Superior temporal gyrus (tissue), 1 donor: ENCODE results near the gene SSBP2.
"Not testable (repeated sequence)": the region's sequence is repeated elsewhere in the genome, so short reads cannot be mapped to it uniquely, and the experiment has no call there.

Experiments
- DNase-seq: peaks from one replicate; pipeline ENCODE4 v3.0.0-alpha.2; 2016; ENCODE audit errors: extremely low spot score

The SSBP2 gene

GRCh38 chr5:81592085-81592484 lies 158.8 kb downstream of the SSBP2 start:
- DNase-seq, result not testable (repeated sequence)

DNA sequence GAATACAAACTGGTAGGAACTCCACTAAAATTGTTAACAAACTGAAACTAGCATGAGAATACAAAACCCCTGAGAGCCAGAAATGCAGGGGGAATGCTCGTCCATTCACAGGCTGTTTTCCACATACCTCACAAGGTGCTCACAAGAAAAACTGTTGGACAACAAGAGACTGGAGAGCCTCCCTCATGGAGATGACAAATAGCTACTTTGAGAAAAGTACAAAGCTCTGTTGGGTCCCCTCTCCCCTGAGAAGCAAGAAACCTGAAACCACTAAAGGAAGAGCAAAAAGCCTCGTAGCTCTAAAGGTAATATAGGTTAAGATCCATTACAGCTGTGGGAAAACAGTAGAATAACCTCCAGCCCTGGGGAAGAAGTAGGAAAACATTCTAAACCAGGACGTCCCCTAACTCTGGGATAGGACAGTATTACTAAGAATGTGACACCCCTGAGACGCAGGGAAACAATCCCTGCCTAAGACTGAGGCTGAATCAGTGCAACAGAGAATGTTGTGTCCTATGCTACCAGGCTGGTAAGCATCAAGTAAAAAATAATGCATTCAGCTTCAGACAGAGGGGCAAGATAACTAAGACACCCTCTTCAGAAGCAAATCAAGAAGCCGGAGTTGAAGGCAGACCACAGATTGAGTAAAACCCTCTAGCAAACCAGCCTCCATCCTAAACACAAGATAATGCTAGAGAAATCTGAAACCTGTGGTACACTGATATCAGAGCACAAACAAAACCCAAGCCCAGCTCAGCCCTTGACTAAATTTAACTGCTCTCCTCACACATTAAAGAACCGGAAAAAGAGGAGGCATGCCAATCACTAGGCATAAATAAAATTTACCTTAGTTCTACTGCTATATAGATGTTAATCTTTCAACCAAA lies 160.2 kb downstream of the SSBP2 start:
- DNase-seq, result no peak

DNA sequence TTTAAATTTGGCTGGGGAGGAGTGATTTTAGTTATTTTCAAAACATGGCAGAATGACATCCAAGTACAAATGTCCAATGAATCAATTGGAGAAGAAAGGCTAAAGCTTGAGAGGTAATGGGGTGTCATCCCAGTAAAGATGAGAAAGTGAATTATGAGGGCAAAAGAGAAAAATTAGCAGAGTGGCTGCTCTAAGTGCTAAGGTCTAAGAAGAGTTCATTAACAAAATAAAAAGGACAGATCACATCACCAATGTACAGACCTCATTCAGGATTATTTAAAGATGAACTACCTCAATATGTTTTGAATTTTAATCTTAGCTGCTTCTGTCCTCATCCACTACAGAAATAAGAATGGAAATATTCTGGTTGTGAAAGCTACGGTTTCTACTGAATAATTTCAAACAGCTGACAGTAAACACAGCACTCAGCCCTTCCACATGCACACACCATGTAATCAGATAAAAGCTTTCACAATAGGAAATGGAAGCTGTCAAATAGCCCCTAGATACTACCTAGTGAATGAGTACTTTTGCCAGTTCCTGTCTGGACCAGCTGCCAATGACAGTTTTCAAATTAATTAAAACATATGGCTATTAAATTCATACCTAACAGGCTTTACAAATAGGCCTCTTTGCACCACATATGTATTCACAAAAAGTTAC lies 171.5 kb downstream of the SSBP2 start:
- no peak for DNase-seq

GRCh38 chr5:81577091-81577490 lies 173.8 kb downstream of the SSBP2 start:
- DNase-seq, result no peak

GRCh38 chr5:81575924-81576323 lies 175.0 kb downstream of the SSBP2 start:
- DNase-seq, result no peak

DNA sequence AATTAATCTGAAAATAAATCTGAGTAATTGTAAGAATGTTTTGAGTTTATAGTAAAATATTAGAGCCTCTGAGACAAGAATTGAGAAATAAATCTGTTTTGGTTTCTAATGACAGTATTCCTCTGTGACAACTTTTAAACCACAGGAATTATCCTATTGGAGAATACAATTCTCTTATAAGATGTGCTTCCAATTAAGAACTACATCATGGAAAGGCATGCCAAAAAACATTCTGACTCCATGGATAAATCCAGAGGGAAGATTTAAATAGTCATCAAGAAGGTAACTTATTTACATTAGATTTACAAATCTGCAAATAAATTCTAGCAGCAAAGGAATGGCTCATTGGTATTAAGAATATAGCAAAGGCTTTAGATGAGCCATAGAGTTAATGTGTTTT lies 178.7 kb downstream of the SSBP2 start:
- no peak for DNase-seq

DNA sequence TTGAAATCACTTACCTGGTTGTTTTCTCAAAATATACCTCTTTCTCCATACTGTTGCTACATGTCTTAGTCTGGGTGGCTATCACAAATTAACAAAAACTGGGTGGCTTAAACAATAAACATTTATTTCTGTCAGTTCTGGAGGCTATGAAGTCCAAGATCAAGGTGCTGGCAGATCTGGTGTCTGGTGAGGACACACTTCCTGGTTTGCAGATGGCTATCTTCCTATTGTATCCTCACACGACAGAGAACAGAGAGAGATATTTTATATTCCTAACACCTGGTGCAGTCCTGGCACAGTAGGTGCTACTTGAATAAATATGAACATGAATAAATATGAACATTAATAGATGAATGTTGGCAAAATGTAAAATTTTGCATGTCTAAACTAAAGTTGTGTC lies 192.7 kb downstream of the SSBP2 start:
- no peak for DNase-seq

GRCh38 chr5:81556809-81557208 lies 194.1 kb downstream of the SSBP2 start:
- no peak for DNase-seq

GRCh38 chr5:81555865-81556264 lies 195.0 kb downstream of the SSBP2 start:
- no peak for DNase-seq

DNA sequence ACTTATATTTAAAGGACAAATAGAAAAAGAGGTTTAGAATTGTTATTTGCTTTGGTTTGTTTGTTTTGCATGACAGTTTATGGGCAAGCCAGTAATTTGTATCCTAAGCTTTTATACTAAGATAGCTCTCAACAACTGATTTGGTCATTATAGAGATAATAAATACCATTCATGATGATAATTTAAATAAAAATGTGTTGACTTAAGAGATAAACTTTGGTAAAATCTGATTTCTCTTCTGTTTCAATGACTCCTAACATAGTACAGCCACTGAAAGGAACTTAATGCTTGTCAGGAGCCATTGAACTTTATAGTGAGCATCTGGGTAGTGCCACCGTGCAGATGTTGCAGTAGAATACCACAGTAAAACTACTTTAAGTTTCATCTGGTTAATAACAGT lies 196.2 kb downstream of the SSBP2 start:
- DNase-seq, result no peak

GRCh38 chr5:81553567-81554212 lies 197.2 kb downstream of the SSBP2 start:
- no peak for DNase-seq

DNA sequence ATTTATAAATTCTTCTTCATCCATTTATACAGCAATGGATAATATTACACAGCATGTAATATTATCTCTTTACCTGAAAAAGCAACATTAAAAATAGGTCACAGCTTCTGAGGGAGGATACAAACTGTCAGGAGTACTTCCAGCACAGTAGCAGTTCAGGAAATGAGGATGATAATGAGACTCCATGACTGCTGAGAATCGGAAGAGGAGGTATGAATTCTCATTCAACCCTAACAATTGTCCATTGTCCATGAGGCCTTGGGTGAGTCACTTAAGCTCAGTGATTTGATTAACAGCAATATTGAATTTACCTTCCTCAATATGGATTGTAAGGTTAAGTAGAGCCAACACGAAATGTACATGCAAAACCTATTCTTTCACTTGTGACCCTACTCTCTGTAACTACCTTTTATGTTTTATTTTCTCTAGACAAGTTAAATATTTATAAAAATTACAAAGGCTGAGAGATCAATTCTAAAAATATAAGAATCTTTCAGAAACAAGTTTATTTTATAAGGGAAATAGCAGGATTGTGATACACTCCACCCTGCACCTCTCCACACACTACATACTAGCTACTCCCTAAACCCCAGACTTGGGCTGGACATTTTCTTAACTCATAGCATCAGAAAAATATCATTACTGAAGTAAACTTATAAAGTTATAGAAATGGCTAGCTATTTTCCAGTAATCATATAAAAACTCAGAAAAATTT lies 197.9 kb downstream of the SSBP2 start:
- DNase-seq, result no peak

DNA sequence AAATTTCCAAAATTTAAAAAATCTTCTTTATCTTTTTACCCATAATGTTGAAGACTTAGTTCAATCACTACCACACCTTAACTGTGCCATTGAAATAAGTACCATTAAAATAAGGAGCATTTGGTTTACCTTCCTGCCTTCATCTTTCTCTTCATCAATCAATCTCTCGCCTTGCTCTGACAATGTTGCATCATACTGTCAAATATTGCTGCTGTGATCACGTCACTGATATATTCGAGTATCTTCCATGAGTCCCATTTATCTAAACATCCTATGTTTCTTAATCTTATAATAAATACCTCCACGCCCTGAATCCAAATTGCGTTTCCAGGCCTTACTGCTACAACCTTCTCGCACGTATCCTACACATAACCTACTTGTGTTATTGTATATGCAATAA lies 201.8 kb downstream of the SSBP2 start:
- no peak for DNase-seq

DNA sequence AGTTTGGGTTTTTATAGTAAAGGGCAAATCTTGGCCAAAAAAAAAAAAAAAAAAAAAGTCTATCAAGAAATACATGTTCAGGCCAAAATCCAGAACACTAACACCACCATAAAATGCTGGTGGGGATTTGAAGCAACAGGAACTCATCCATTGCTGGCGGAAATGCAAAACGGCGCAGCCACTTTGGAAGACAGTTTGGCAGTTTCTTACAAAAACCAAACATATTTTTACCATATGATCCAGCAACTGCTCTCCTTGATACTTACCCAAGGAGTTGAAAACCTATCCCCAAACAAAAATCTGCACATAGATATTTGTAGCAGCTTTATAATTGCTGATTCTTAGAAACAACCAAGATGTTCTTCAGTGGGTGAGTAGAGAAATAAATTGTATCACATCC lies 203.9 kb downstream of the SSBP2 start:
- DNase-seq, result no peak

DNA sequence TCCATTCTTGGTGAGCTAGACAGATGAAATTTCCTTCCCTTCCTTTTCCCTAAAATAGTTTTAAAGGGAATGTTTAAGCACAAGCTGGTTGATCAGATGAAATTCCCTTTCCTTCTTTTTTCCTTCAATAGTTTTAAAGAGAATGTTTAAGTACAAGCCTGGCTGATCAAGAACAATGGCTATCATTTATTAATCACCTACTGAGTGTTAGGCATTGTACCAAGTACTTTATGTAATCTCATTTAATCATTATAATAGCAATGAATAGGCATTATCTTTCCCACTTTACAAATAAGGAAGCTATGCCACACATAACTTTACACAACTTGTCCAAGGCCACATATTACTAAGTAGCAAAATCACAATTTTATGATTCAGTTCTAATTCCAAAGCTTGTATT lies 205.0 kb downstream of the SSBP2 start:
- no peak for DNase-seq

GRCh38 chr5:81544351-81545018 lies 206.4 kb downstream of the SSBP2 start:
- DNase-seq, result no peak

GRCh38 chr5:81542242-81542641 lies 208.7 kb downstream of the SSBP2 start:
- DNase-seq, result no peak

DNA sequence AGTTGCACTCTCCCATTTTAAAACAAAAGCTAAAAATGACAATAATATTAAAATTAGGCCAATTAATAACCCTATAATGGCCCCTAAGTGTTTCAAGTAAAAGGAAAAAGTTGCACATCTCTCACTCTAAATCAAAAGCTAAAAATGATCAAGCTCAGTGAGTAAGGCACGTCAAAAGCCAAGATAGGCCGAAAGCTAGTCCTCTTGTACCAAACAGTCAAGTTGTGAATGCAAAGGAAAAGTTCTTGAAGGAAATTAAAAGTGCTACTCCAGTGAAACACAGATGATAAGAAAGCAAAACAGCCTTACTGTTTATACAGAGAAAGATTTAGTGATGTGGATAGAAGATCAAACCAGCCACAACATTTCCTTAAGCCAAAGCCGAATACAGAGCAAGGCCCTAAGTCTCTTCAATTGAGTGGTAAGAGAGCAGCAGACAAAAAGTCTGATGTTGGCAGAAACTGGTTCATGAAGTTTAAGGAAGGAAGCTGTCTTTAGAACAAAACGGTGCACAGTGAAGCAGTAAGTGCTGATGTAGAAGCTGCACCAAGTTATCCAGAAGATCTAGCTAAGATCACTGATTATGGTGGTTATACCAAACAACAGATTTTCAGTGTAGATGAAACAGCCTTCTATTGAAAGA lies 212.9 kb downstream of the SSBP2 start:
- no peak for DNase-seq

DNA sequence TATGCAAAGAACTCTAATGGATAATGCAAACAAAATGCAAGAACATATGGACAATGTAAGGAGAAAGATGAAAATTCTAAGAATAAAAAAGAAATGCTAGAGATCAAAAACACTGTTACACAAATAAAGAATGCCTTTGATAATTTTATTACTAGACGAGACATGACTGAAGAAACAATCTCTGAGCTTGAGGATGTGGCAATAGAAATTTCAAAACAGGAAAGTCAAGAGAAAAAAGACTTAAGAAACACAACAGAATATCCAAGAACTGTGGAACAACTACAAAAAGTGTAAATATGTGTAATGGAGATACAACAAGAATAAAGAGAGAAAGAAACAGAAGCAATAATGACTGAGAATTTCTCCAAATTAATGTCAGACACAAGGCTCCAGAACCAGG lies 216.5 kb downstream of the SSBP2 start:
- DNase-seq, result no peak

DNA sequence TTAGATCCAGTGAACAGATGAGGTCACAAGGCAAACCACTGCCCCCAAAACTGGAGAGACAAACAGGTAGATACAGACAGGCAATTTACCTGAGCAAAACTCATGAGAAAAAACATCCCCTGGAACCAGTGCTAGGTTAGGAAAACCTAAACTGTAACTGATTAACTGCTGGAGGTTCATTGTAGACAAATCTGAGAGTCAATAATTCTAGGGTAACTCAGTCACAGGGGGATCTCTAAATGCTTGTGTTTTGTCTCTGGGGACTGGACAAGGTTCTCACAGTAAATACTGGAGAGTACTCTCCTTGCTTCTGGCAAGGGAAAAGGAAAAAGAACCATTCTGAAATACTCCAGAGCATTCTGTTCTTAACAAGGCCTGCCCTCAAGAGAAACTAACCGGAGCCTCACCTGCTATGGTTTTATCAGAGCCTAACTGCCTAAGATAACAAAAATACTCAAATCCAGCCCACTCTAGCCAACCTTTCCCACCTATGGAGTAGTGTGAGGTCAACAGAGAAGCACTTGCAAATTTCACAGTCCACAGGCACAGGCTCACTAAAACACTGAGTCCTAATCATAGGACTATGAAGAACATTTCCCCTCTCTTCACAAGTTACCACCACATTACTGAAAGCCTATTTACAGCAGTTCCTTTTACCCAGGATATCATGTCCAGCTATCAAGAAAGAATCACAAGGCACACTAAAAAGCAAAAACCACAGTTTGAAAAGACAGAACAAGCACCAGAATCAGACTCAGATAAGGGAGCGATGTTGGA lies 217.1 kb downstream of the SSBP2 start:
- DNase-seq, result no peak
